GM23338 (cell line): ENCODE measurements around the gene SDHB. TPM values are rescaled to one million over a fixed set of nuclear protein-coding genes. Genes with fewer than 3 reads are reported as not detected.

Experiments
- ATAC-seq: fragments of 200-7000 bp; cut with Tn5 transposase; 3 replicates; pipeline ENCODE4 v1.9.1; 2020
- DNase-seq: peaks from one replicate; pipeline ENCODE4 v3.0.0-alpha.2; 2015; ENCODE audit warnings: low spot score
- H2AFZ ChIP-seq: fragments of 200-600 bp; sonication (generic); 2 replicates; pipeline ENCODE4 v1.8.0; 2016; ENCODE audit warnings: antibody characterized with exemption, mild to moderate bottlenecking, moderate library complexity
- H3F3A ChIP-seq: fragments of 200-600 bp; sonication (generic); replicated peaks from 2 replicates; pipeline ENCODE4 v1.8.0; 2017; ENCODE audit warnings: antibody characterized with exemption, mixed run types, low read depth
- H3K27ac ChIP-seq: fragments of 200-600 bp; sonication (generic); 2 replicates; pipeline ENCODE4 v1.6.1; 2016; ENCODE audit warnings: low read depth
- H3K27me3 ChIP-seq: fragments of 200-600 bp; sonication (generic); 2 replicates; pipeline ENCODE4 v1.8.0; 2016; ENCODE audit warnings: mild to moderate bottlenecking, mixed run types, moderate library complexity; ENCODE audit not compliant: insufficient read depth
- H3K36me3 ChIP-seq: fragments of 200-600 bp; sonication (generic); 2 replicates; pipeline ENCODE4 v1.8.0; 2016; ENCODE audit warnings: mild to moderate bottlenecking; ENCODE audit not compliant: insufficient read depth
- H3K4me1 ChIP-seq: fragments of 200-600 bp; sonication (generic); 2 replicates; pipeline ENCODE4 v1.8.0; 2016; ENCODE audit warnings: mild to moderate bottlenecking, moderate library complexity; ENCODE audit not compliant: insufficient read depth
- H3K4me2 ChIP-seq: fragments of 200-600 bp; sonication (generic); 2 replicates; pipeline ENCODE4 v1.7.1; 2017; ENCODE audit warnings: mixed run types
- H3K4me3 ChIP-seq: fragments of 200-600 bp; sonication (generic); 2 replicates; pipeline ENCODE4 v1.6.1; 2016; ENCODE audit warnings: mixed run types
- H3K79me2 ChIP-seq: fragments of 200-600 bp; sonication (generic); replicated peaks from 2 replicates; pipeline ENCODE4 v1.8.0; 2017; ENCODE audit warnings: mild to moderate bottlenecking; ENCODE audit not compliant: insufficient read depth
- H3K9me2 ChIP-seq: fragments of 200-600 bp; sonication (generic); 2 replicates; pipeline ENCODE4 v1.8.0; 2017; ENCODE audit not compliant: insufficient read depth
- H4K20me1 ChIP-seq: fragments of 200-600 bp; sonication (generic); replicated peaks from 2 replicates; pipeline ENCODE4 v1.8.0; 2017; ENCODE audit warnings: mild to moderate bottlenecking; ENCODE audit not compliant: insufficient read depth
- H3K27ac Mint-ChIP-seq: 2 replicates; pipeline ENCODE4 v1.8.0; 2020; ENCODE audit warnings: inconsistent platforms, mild to moderate bottlenecking, moderate library complexity, mixed read lengths
- H3K27me3 Mint-ChIP-seq: 3 replicates; pipeline ENCODE4 v1.8.0; 2022; ENCODE audit warnings: low read depth, mild to moderate bottlenecking, moderate library complexity, mixed read lengths, inconsistent platforms; ENCODE audit not compliant: insufficient read depth, poor library complexity
- H3K36me3 Mint-ChIP-seq: 3 replicates; pipeline ENCODE4 v1.8.0; 2021; ENCODE audit warnings: low read depth, mild to moderate bottlenecking, inconsistent platforms, moderate library complexity, mixed read lengths
- H3K4me1 Mint-ChIP-seq: 3 replicates; pipeline ENCODE4 v1.8.0; 2020; ENCODE audit warnings: mild to moderate bottlenecking, inconsistent platforms, mixed read lengths
- H3K4me3 Mint-ChIP-seq: 3 replicates; pipeline ENCODE4 v1.8.0; 2021; ENCODE audit warnings: moderate library complexity, mild to moderate bottlenecking, inconsistent platforms, mixed read lengths
- H3K9me3 Mint-ChIP-seq: 3 replicates; pipeline ENCODE4 v1.8.0; 2020; ENCODE audit warnings: moderate library complexity, mild to moderate bottlenecking, inconsistent platforms, mixed read lengths
- CREB1 ChIP-seq: fragments of 250-450 bp; sonication (Bioruptor Pico); IDR thresholded peaks from 2 replicates; pipeline ENCODE4 v1.5.0; 2020; ENCODE audit warnings: low read depth, mild to moderate bottlenecking, moderate library complexity
- JUNB ChIP-seq: IDR thresholded peaks from one replicate; pipeline ENCODE4 v1.6.1; 2016; ENCODE audit warnings: antibody characterized with exemption; ENCODE audit not compliant: unreplicated experiment
- NANOG ChIP-seq: IDR thresholded peaks from 2 replicates; pipeline ENCODE4 v1.6.1; 2016; ENCODE audit warnings: antibody characterized with exemption, borderline replicate concordance
- ZNF331 ChIP-seq: fragments of 250-450 bp; sonication (Bioruptor Pico); IDR thresholded peaks from 2 replicates; pipeline ENCODE4 v1.5.0; 2020; ENCODE audit warnings: low read depth, mild to moderate bottlenecking, moderate library complexity
- polyA plus RNA-seq: library from polyadenylated mRNA; unstranded; fragments of >200 nt; fragmentation: Nextera tagmentation; extraction: Ambion mirVana; gene quantifications from 2 replicates; pipeline ENCODE4 v1.2.1, GENCODE V29; 2016
- total RNA-seq: library from RNA; depleted of rRNA; stranded (reverse); fragments of >200 nt; shearing (Covaris generic); gene quantifications from 2 replicates; pipeline ENCODE4 v1.2.3, GENCODE V29; 2014
- TF ChIP-seq, protein P1 (sequence below): fragments of 250-450 bp; sonication (Bioruptor Pico); IDR thresholded peaks from 2 replicates; pipeline ENCODE4 v1.5.0; 2020; ENCODE audit warnings: mild to moderate bottlenecking, moderate library complexity
- TF ChIP-seq, protein P2 (sequence below): IDR thresholded peaks from 2 replicates; pipeline ENCODE4 v1.6.1; 2016; ENCODE audit warnings: antibody characterized with exemption
- TF ChIP-seq, protein P3 (sequence below), 2 experiments: fragments of 200-600 bp in 1 of 2; sonication (generic) in 1 of 2; conservative IDR thresholded peaks; 2 replicates each; pipeline versions ENCODE4 v1.5.1 to v1.6.1; 2016 to 2017; ENCODE audit warnings: antibody characterized with exemption in 2 of 2, low read depth in 2 of 2, mild to moderate bottlenecking in 2 of 2, moderate library complexity in 1 of 2

SDHB gene
- total and polyA plus RNA-seq, 2 experiments from 2014 or later: 72.8 to 112 TPM

DNA sequence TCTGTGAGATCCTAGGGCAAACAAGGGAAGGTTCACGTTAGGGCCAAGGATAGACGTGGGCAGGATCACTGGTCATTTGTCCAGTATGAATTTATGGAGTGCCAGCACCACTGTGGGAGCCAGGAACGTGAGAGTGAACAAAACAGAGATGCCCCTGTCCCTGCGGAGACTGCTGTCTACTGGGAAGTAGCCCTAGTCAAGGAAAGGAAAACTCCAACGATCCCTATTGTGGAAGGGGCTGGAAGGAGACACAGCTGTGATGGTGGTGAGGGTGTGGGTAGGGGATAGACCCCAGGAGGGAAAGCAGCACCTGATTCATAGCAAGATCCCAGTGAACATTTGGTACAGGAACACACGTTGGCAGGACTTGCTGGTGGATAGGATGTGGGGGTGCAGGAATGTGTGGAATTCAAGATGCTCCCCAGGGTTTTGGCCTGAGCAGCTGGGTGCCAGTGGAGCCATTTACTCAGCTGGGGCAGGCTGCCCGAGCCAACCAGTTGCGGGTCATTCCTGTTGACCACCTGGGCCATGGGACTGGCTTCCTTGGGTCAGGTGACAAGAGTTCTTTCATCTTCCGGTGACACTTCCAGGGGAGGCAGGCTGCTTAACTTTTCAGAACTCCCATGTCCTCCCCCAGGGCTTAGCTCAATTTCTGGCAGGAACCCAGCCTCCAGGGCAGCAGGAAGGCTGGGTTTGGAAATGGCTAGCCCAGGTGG, 40.9 kb downstream of the SDHB start (continued):
- TF ChIP-seq, protein P1, sequence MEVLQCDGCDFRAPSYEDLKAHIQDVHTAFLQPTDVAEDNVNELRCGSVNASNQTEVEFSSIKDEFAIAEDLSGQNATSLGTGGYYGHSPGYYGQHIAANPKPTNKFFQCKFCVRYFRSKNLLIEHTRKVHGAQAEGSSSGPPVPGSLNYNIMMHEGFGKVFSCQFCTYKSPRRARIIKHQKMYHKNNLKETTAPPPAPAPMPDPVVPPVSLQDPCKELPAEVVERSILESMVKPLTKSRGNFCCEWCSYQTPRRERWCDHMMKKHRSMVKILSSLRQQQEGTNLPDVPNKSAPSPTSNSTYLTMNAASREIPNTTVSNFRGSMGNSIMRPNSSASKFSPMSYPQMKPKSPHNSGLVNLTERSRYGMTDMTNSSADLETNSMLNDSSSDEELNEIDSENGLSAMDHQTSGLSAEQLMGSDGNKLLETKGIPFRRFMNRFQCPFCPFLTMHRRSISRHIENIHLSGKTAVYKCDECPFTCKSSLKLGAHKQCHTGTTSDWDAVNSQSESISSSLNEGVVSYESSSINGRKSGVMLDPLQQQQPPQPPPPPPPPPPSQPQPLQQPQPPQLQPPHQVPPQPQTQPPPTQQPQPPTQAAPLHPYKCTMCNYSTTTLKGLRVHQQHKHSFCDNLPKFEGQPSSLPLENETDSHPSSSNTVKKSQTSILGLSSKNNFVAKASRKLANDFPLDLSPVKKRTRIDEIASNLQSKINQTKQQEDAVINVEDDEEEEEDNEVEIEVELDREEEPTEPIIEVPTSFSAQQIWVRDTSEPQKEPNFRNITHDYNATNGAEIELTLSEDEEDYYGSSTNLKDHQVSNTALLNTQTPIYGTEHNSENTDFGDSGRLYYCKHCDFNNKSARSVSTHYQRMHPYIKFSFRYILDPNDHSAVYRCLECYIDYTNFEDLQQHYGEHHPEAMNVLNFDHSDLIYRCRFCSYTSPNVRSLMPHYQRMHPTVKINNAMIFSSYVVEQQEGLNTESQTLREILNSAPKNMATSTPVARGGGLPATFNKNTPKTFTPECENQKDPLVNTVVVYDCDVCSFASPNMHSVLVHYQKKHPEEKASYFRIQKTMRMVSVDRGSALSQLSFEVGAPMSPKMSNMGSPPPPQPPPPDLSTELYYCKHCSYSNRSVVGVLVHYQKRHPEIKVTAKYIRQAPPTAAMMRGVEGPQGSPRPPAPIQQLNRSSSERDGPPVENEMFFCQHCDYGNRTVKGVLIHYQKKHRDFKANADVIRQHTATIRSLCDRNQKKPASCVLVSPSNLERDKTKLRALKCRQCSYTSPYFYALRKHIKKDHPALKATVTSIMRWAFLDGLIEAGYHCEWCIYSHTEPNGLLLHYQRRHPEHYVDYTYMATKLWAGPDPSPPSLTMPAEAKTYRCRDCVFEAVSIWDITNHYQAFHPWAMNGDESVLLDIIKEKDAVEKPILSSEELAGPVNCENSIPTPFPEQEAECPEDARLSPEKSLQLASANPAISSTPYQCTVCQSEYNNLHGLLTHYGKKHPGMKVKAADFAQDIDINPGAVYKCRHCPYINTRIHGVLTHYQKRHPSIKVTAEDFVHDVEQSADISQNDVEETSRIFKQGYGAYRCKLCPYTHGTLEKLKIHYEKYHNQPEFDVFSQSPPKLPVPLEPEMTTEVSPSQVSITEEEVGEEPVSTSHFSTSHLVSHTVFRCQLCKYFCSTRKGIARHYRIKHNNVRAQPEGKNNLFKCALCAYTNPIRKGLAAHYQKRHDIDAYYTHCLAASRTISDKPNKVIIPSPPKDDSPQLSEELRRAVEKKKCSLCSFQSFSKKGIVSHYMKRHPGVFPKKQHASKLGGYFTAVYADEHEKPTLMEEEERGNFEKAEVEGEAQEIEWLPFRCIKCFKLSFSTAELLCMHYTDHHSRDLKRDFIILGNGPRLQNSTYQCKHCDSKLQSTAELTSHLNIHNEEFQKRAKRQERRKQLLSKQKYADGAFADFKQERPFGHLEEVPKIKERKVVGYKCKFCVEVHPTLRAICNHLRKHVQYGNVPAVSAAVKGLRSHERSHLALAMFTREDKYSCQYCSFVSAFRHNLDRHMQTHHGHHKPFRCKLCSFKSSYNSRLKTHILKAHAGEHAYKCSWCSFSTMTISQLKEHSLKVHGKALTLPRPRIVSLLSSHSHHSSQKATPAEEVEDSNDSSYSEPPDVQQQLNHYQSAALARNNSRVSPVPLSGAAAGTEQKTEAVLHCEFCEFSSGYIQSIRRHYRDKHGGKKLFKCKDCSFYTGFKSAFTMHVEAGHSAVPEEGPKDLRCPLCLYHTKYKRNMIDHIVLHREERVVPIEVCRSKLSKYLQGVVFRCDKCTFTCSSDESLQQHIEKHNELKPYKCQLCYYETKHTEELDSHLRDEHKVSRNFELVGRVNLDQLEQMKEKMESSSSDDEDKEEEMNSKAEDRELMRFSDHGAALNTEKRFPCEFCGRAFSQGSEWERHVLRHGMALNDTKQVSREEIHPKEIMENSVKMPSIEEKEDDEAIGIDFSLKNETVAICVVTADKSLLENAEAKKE (CRISPR knock-in tag): no peak; the same call in 1 of the 2 replicates
- TF ChIP-seq, protein P2, sequence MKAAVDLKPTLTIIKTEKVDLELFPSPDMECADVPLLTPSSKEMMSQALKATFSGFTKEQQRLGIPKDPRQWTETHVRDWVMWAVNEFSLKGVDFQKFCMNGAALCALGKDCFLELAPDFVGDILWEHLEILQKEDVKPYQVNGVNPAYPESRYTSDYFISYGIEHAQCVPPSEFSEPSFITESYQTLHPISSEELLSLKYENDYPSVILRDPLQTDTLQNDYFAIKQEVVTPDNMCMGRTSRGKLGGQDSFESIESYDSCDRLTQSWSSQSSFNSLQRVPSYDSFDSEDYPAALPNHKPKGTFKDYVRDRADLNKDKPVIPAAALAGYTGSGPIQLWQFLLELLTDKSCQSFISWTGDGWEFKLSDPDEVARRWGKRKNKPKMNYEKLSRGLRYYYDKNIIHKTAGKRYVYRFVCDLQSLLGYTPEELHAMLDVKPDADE: no peak
- TF ChIP-seq CREB1 (CRISPR knock-in tag): no peak

DNA sequence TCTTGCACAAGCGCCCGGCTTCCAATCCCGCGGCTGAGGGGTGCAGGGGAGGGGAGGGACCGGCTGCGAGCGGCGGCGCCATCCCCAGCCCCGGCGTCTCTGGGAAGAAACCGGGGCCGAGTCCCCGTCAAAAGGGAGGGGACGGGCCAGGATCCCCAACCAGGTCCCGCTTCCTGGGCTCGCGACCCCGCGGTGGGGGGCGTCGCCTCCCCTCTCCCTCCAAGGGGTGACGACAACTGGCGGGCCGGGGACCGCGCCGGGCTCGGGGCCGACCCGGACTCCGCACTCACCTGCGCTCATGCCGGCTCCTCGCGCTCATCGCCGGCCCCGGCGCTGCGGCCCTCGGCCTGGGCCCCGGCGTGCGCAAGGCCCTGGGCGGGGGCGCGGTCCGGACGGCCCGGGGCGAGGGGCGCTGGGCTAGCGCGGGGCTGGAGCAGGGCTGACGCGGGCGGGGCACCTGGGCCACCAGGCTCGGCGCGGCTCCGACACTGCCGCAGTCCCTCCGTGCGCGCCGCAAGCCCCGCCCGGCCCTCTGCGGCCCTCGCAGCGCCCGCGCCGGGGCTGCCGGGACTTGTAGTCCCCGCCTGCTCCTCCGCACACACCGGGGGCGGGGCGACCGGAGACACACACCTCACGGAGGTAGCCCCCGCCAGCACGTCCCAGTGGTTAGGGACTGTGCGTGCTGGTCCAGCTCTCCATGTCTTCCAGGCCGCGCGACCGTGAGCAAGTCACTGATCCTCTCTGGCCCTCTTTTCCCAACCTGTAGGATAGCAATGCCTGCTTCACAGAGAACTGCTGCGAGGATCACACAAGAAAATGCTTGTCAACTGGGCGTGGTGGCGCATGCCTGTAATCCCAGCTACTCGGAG, 42.2 kb downstream of the SDHB start, which contains the start of gene ATP13A2:
Gene ATP13A2 (minus strand): TSS at position 490 of the 869 bp plus-strand sequence. CDS start 190 bp downstream, at position 300.
- H3K4me2 ChIP-seq: peak within 1 kb of the TSS; percentile 94
- H3K27me3 Mint-ChIP-seq: peaks cover 28% of the 10 kb centered on the region
- ATAC-seq (peak; percentile 70), DNase-seq (peak; percentile 98)
- peak within 1 kb of the TSS; percentile 84 for H3K4me3 Mint-ChIP-seq
- H3K36me3 Mint-ChIP-seq: no peaks in the 10 kb centered on the region
- H3K4me1 ChIP-seq: peaks cover 54% of the 10 kb centered on the region
- peak within 1 kb of the TSS; percentile 76; the same call in 1 of the 2 replicates for H3K27ac ChIP-seq
- no peaks in the 10 kb centered on the region for H3K9me2 ChIP-seq
- H3K4me1 Mint-ChIP-seq: peaks cover 71% of the 10 kb centered on the region
- peaks cover 13% of the 10 kb centered on the region for H4K20me1 ChIP-seq
- H3K36me3 ChIP-seq: no peaks in the 10 kb centered on the region
- H3F3A ChIP-seq: peaks cover 16% of the 10 kb centered on the region; the same call in 1 of the 2 replicates
- no peaks in the 10 kb centered on the region for H3K9me3 Mint-ChIP-seq
- peak within 1 kb of the TSS; percentile 93 for H3K4me3 ChIP-seq
- H3K27ac Mint-ChIP-seq: peak within 1 kb of the TSS; percentile 84
- H3K79me2 ChIP-seq: peaks cover 9% of the 10 kb centered on the region
- peak within 1 kb of the TSS; percentile 95 for H2AFZ ChIP-seq
- H3K27me3 ChIP-seq: no peaks in the 10 kb centered on the region
- TF ChIP-seq, protein P3, sequence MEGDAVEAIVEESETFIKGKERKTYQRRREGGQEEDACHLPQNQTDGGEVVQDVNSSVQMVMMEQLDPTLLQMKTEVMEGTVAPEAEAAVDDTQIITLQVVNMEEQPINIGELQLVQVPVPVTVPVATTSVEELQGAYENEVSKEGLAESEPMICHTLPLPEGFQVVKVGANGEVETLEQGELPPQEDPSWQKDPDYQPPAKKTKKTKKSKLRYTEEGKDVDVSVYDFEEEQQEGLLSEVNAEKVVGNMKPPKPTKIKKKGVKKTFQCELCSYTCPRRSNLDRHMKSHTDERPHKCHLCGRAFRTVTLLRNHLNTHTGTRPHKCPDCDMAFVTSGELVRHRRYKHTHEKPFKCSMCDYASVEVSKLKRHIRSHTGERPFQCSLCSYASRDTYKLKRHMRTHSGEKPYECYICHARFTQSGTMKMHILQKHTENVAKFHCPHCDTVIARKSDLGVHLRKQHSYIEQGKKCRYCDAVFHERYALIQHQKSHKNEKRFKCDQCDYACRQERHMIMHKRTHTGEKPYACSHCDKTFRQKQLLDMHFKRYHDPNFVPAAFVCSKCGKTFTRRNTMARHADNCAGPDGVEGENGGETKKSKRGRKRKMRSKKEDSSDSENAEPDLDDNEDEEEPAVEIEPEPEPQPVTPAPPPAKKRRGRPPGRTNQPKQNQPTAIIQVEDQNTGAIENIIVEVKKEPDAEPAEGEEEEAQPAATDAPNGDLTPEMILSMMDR (conservative IDR thresholded peaks at IDR 0.05; ENCODE audit: low read depth in 2 of 2): no peak
- no peak for TF ChIP-seq NANOG
- no peak for TF ChIP-seq ZNF331 (CRISPR knock-in tag)
- TF ChIP-seq, protein P2: peak; percentile 70
- TF ChIP-seq JUNB: no peak
